ENCODE data around the gene SACS.

The SACS gene

DNA sequence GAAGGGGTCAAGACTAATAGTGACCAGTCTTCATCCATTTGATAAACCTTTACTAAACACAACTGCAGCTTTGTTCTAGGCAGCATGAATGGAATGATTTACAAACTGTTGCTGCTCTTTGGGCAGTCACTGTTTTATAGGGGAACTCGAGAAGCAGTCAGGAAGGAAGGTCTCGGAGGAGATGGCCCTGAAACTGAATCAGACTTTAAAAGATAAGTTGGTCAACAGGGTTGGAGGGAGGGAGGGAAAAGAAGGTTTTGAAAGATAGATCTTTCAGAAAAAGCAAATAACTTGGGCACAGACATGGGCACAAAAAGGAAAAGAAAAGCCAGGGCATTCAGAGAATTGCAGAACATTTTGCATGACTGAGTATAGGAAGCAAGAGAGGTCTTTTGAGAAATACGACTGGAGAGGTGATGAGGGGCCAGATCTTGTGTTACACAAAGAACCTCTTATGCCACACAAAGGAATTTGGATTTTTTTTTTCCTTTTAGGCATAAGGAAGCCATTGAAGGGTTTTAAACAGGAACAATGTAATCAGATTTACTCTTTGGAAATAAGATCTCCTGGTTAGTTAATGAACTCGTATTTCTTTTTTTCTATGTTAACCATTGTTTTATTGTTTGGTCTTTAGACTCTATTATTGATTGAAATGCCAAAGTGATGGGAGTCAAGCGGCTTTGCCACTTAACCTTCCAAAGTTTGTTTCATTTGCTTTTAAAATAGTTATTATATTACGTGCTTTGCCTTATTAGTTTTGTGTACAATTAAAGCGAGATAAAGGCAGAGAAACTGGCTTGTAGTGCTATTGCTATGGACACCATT, 37.5 kb upstream of the SACS start:
- no peak for DNase-seq (ENCODE audit: low read depth, low spot score)
- H3K4me3 ChIP-seq (ENCODE audit: low read depth, low read length): peak overlapping the region; percentile 56
- CTCF ChIA-PET: interaction anchor here (1.0 to 5.0 kb wide), 3 partner anchors 40 to 429 kb away, joined by 3 to 52 read pairs (median 3); partner anchors contain the start of gene C1QTNF9B
- POLR2A ChIA-PET: interaction anchor here (1.3 to 3.0 kb wide), 2 partner anchors 30 to 202 kb away, joined by 4 to 20 read pairs; no protein-coding TSS in a partner anchor
- TF ChIP-seq, protein P1, sequence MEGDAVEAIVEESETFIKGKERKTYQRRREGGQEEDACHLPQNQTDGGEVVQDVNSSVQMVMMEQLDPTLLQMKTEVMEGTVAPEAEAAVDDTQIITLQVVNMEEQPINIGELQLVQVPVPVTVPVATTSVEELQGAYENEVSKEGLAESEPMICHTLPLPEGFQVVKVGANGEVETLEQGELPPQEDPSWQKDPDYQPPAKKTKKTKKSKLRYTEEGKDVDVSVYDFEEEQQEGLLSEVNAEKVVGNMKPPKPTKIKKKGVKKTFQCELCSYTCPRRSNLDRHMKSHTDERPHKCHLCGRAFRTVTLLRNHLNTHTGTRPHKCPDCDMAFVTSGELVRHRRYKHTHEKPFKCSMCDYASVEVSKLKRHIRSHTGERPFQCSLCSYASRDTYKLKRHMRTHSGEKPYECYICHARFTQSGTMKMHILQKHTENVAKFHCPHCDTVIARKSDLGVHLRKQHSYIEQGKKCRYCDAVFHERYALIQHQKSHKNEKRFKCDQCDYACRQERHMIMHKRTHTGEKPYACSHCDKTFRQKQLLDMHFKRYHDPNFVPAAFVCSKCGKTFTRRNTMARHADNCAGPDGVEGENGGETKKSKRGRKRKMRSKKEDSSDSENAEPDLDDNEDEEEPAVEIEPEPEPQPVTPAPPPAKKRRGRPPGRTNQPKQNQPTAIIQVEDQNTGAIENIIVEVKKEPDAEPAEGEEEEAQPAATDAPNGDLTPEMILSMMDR (IDR thresholded peaks at IDR 0.05; ENCODE audit: insufficient read depth, low read length, missing control alignments): no peak

- TF ChIP-seq, protein P1 (IDR thresholded peaks at IDR 0.05; ENCODE audit: insufficient read depth, low read length, missing control alignments): no peak
- POLR2A ChIA-PET: interaction anchor here (0.6 to 3.0 kb wide), 5 partner anchors 31 to 1927 kb away, joined by 3 to 20 read pairs (median 3); partner anchors contain the start of gene TNFRSF19
- H3K4me3 ChIP-seq (ENCODE audit: low read depth, low read length): peak overlapping the region; percentile 56
- CTCF ChIA-PET: interaction anchor here (1.1 to 5.1 kb wide), 11 partner anchors 9 to 430 kb away, joined by 3 to 65 read pairs (median 11); partner anchors contain the start of genes C1QTNF9B, MIPEP and TNFRSF19
- DNase-seq (ENCODE audit: low read depth, low spot score): peak; percentile 94
Observed at GRCh38 chr13:23469951-23470421, 36.5 kb upstream of the SACS start.

GRCh38 chr13:23468811-23469210, 35.3 kb upstream of the SACS start:
- DNase-seq (ENCODE audit: low read depth, low spot score): no peak
- TF ChIP-seq, protein P1 (IDR thresholded peaks at IDR 0.05; ENCODE audit: insufficient read depth, low read length, missing control alignments): no peak
- CTCF ChIA-PET: interaction anchor here (1.0 to 5.1 kb wide), 15 partner anchors 8 to 491 kb away, joined by 4 to 65 read pairs (median 13); partner anchors contain the start of genes C1QTNF9B, MIPEP and TNFRSF19
- POLR2A ChIA-PET: interaction anchor here (3.0 kb wide), 1 partner anchor 32 kb away, joined by 20 read pairs; no protein-coding TSS in a partner anchor
- H3K4me3 ChIP-seq (ENCODE audit: low read depth, low read length): peak overlapping the region; percentile 7; the same call in 1 of the 2 replicates

DNA sequence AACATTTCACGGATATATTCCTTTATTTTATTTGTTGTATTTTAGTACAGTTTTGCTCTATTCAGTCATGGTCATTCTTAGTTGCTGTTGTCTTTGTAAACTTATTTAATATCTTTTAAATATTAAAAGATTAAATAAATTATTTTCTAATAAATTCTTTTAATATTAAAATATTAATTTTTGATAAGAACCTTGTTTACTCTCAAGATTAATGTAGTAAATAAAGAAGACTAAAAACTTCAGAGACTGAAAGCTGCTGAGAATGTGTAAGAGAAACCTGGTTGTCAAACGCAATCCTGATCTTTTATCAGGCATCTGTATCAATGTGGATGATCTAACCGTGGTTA, 34.4 kb upstream of the SACS start:
- DNase-seq (ENCODE audit: low read depth, low spot score): no peak
- CTCF ChIA-PET: interaction anchor here (0.7 to 5.1 kb wide), 41 partner anchors 12 to 761 kb away, joined by 3 to 65 read pairs (median 4); partner anchors contain the start of genes C1QTNF9B, MIPEP and TNFRSF19
- H3K4me3 ChIP-seq (ENCODE audit: low read depth, low read length): no peak overlapping the region
- TF ChIP-seq, protein P1 (IDR thresholded peaks at IDR 0.05; ENCODE audit: insufficient read depth, low read length, missing control alignments): no peak
- POLR2A ChIA-PET: interaction anchor here (0.6 to 3.0 kb wide), 3 partner anchors 8 to 361 kb away, joined by 3 to 20 read pairs (median 3); no protein-coding TSS in a partner anchor

DNA sequence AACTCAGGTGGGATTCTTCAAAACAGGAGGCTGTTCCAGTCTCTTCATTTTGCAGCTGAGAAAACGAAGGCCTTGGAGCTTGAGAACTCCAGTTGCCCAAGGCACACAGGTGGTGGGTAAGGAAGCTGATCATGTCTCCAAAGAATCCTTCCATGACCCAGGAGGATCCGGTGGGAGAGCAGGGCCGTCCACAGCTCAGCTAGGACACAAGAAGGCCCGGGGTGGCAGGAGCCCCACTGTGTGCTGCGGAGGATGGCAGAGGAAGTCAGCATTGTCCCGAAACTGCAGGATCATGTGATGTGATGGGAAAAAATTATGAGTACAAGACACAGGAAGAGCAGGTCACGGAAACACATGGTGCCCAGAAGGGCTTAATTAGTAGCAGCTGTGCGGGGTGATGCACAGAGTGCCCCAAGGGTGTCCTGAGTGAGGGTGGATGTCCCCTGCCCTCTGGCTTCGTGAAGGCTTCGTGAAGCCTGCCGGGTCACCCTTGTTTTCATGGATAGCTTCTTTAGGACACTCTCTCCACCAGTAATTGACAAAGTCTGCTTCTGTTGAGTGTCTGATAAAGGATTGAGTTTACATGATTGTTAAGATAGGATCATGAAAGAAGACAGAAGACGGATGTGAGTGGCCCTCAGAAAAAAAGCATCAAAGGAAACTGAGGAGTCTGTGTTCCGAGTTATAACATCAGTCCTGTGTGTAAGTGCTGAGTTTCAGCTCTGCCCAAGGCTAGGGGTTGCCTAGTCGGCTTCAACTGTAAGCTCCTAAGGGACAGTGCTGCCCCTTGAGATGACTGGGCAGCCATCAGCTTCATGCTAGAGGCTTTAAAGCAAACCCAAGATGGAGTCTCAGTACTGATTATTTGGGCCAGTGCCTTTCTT, 33.8 kb upstream of the SACS start:
- POLR2A ChIA-PET: interaction anchor here (0.6 to 1.2 kb wide), 2 partner anchors 37 to 362 kb away, joined by 3 to 4 read pairs; no protein-coding TSS in a partner anchor
- TF ChIP-seq, protein P1 (IDR thresholded peaks at IDR 0.05; ENCODE audit: insufficient read depth, low read length, missing control alignments): no peak
- no peak for DNase-seq (ENCODE audit: low read depth, low spot score)
- CTCF ChIA-PET: interaction anchor here (0.7 to 5.1 kb wide), 52 partner anchors 8 to 761 kb away, joined by 3 to 65 read pairs (median 4); partner anchors contain the start of genes C1QTNF9B, MIPEP and TNFRSF19
- peak overlapping the region; percentile 29 for H3K4me3 ChIP-seq (ENCODE audit: low read depth, low read length)
